H1 (cell line): ENCODE measurements around the gene RBM47. TPM values are rescaled to one million over a fixed set of nuclear protein-coding genes. Genes with fewer than 3 reads are reported as not detected.

Experiments
- CTCF ChIA-PET: fragments of 300-600 bp; sonication (Branson Sonifier 250); formaldehyde crosslinking; loops from one replicate; lab custom pipeline; 2021; ENCODE audit not compliant: partially characterized antibody; lab: Charles Lee
- POLR2A ChIA-PET: fragments of 300-600 bp; sonication (Branson Sonifier 250); formaldehyde crosslinking; loops from one replicate; lab custom pipeline; 2021; ENCODE audit warnings: inconsistent platforms; ENCODE audit not compliant: partially characterized antibody; lab: Charles Lee
- DNase-seq, 2 experiments: peaks; one replicate each; pipeline versions ENCODE4 v3.0.0 to v3.0.0-alpha.2; 2010 to 2022; ENCODE audit warnings: low spot score in 2 of 2, low read depth in 1 of 2, mixed read lengths in 1 of 2
- FAIRE-seq: peaks from 2 replicates; lab custom pipeline; 2011; peaks lifted over from hg19 to GRCh38; lab: Jason Lieb, UNC
- H2AFZ ChIP-seq: 2 replicates; pipeline ENCODE4 v1.8.1; 2012; ENCODE audit warnings: low read length, inconsistent platforms
- H2AK5ac ChIP-seq: 2 replicates; pipeline ENCODE4 v1.6.1; 2013; ENCODE audit warnings: low read depth, low read length
- H2BK120ac ChIP-seq: replicated peaks from 2 replicates; pipeline ENCODE3; 2013; ENCODE audit warnings: low read depth, low read length, inconsistent platforms
- H2BK12ac ChIP-seq: 2 replicates; pipeline ENCODE4 v1.6.1; 2013; ENCODE audit warnings: low read depth, low read length
- H2BK15ac ChIP-seq: 2 replicates; pipeline ENCODE4 v1.6.1; 2013; ENCODE audit warnings: low read length
- H2BK20ac ChIP-seq: 2 replicates; pipeline ENCODE4 v1.6.1; 2013; ENCODE audit warnings: low read length
- H2BK5ac ChIP-seq: 2 replicates; pipeline ENCODE4 v1.6.1; 2013; ENCODE audit warnings: low read depth, low read length
- H3K14ac ChIP-seq: 2 replicates; pipeline ENCODE4 v1.6.1; 2013; ENCODE audit warnings: inconsistent platforms; ENCODE audit not compliant: insufficient read length
- H3K18ac ChIP-seq: 2 replicates; pipeline ENCODE4 v1.6.1; 2013; ENCODE audit warnings: low read length; ENCODE audit errors: extremely low read depth
- H3K23ac ChIP-seq: 2 replicates; pipeline ENCODE4 v1.6.1; 2013; ENCODE audit warnings: inconsistent platforms; ENCODE audit not compliant: insufficient read length
- H3K23me2 ChIP-seq: 2 replicates; pipeline ENCODE4 v1.6.1; 2013; ENCODE audit warnings: low read depth, low read length
- H3K27ac ChIP-seq: 2 replicates; pipeline ENCODE4 v1.6.1; 2011; ENCODE audit warnings: low read depth, low read length, inconsistent platforms
- H3K27me3 ChIP-seq, 4 experiments: replicated peaks in 1 of 4; 1 replicate in 1 of 4; 2 replicates in 3 of 4; pipeline versions ENCODE4 v1.6.1 to v1.8.1; 2011 to 2013; ENCODE audit warnings: low read length in 3 of 4, mild to moderate bottlenecking in 3 of 4, inconsistent platforms in 2 of 4, mixed read lengths in 2 of 4, moderate library complexity in 1 of 4; ENCODE audit not compliant: control insufficient read depth in 3 of 4, insufficient read depth in 3 of 4; ENCODE audit errors: extremely low read depth in 1 of 4
- H3K36me3 ChIP-seq, 4 experiments: 2 replicates each; pipeline versions ENCODE4 v1.6.1 to v1.8.1; 2011 to 2013; ENCODE audit warnings: mild to moderate bottlenecking in 4 of 4, low read length in 3 of 4, moderate library complexity in 2 of 4, control low read depth in 1 of 4, inconsistent platforms in 1 of 4; ENCODE audit not compliant: insufficient read depth in 4 of 4, control insufficient read depth in 2 of 4
- H3K4ac ChIP-seq: replicated peaks from 2 replicates; pipeline ENCODE3; 2013; ENCODE audit warnings: low read length, low read depth, mixed read lengths, inconsistent platforms; ENCODE audit not compliant: insufficient read length
- H3K4me1 ChIP-seq, 4 experiments: replicated peaks in 1 of 4; 1 replicate in 1 of 4; 2 replicates in 3 of 4; pipeline versions ENCODE4 v1.6.1 to v1.8.1; 2011 to 2013; ENCODE audit warnings: low read length in 3 of 4, inconsistent platforms in 2 of 4, mixed read lengths in 1 of 4; ENCODE audit not compliant: insufficient read depth in 4 of 4, control insufficient read depth in 3 of 4
- H3K4me2 ChIP-seq, 2 experiments: 2 replicates each; pipeline versions ENCODE4 v1.6.1 to v1.8.1; 2011 to 2013; ENCODE audit warnings: low read depth in 2 of 2, low read length in 2 of 2, control low read depth in 1 of 2, inconsistent platforms in 1 of 2, mild to moderate bottlenecking in 1 of 2; ENCODE audit not compliant: insufficient read depth in 1 of 2
- H3K4me3 ChIP-seq, 4 experiments: fragments of 200-600, 300-600 bp in 1 of 4; sonication (generic), shearing (Covaris generic), sonication (Bioruptor Twin) in 1 of 4; 2 replicates each; pipeline versions ENCODE4 v1.5.1 to v1.8.1; 2011 to 2016; ENCODE audit warnings: low read length in 4 of 4, low read depth in 3 of 4, control low read depth in 2 of 4, inconsistent platforms in 2 of 4, mild to moderate bottlenecking in 2 of 4, mixed read lengths in 1 of 4, moderate library complexity in 1 of 4; ENCODE audit not compliant: insufficient read depth in 2 of 4; ENCODE audit errors: extremely low read depth in 1 of 4
- H3K56ac ChIP-seq: replicated peaks from 2 replicates; pipeline ENCODE3; 2013; ENCODE audit warnings: low read depth, mild to moderate bottlenecking, mixed read lengths, low read length, inconsistent platforms; ENCODE audit not compliant: insufficient read length
- H3K79me1 ChIP-seq: 2 replicates; pipeline ENCODE4 v1.6.1; 2013; ENCODE audit warnings: low read depth, low read length, control low read depth
- H3K79me2 ChIP-seq, 2 experiments: 2 replicates each; pipeline versions ENCODE4 v1.6.1 to v1.8.1; 2012 to 2013; ENCODE audit warnings: low read length in 2 of 2, mild to moderate bottlenecking in 2 of 2, inconsistent platforms in 1 of 2; ENCODE audit not compliant: insufficient read depth in 2 of 2, control insufficient read depth in 1 of 2
- H3K9ac ChIP-seq, 4 experiments: replicated peaks in 1 of 4; 1 replicate in 1 of 4; 2 replicates in 3 of 4; pipeline versions ENCODE4 v1.6.1 to v1.8.1; 2011 to 2013; ENCODE audit warnings: low read depth in 3 of 4, low read length in 3 of 4, control low read depth in 2 of 4, mild to moderate bottlenecking in 2 of 4, moderate library complexity in 2 of 4, inconsistent platforms in 1 of 4; ENCODE audit errors: extremely low read depth in 1 of 4
- H3K9me3 ChIP-seq, 2 experiments: 2 replicates each; pipeline versions ENCODE4 v1.6.1 to v1.8.1; 2012 to 2013; ENCODE audit warnings: mild to moderate bottlenecking in 2 of 2, moderate library complexity in 2 of 2, control low read depth in 1 of 2, inconsistent platforms in 1 of 2, low read depth in 1 of 2, low read length in 1 of 2, mixed read lengths in 1 of 2; ENCODE audit not compliant: insufficient read depth in 2 of 2
- H4K20me1 ChIP-seq, 2 experiments: replicated peaks in 1 of 2; 2 replicates each; pipeline versions ENCODE3 to v1.8.1; 2011 to 2013; ENCODE audit warnings: inconsistent platforms in 2 of 2, low read length in 2 of 2, mild to moderate bottlenecking in 1 of 2; ENCODE audit not compliant: insufficient read depth in 2 of 2, control insufficient read depth in 1 of 2
- H4K5ac ChIP-seq: 2 replicates; pipeline ENCODE4 v1.6.1; 2013; ENCODE audit warnings: low read length, low read depth, mixed read lengths, inconsistent platforms; ENCODE audit not compliant: insufficient read length
- H4K8ac ChIP-seq: 2 replicates; pipeline ENCODE4 v1.8.0; 2013; ENCODE audit warnings: mild to moderate bottlenecking, moderate library complexity, low read length, inconsistent platforms; ENCODE audit not compliant: insufficient read depth; ENCODE audit errors: extremely low read depth
- H4K91ac ChIP-seq: replicated peaks from 2 replicates; pipeline ENCODE3; 2013; ENCODE audit warnings: low read length, mixed read lengths, inconsistent platforms; ENCODE audit not compliant: insufficient read length
- BACH1 ChIP-seq: IDR thresholded peaks from 2 replicates; pipeline ENCODE4 v1.6.1; 2012; ENCODE audit warnings: low read length, improper control_type of control experiment
- CBX5 ChIP-seq: fragments of 300-800, 300-1000 bp; sonication (generic); IDR thresholded peaks from 2 replicates; pipeline ENCODE4 v1.7.1; 2016; ENCODE audit warnings: antibody characterized with exemption, low read length, low read depth
- CTBP2 ChIP-seq: IDR thresholded peaks from 2 replicates; pipeline ENCODE4 v1.7.0; 2011; ENCODE audit warnings: borderline replicate concordance, mild to moderate bottlenecking, moderate library complexity, mixed read lengths, low read length; ENCODE audit not compliant: insufficient read depth, insufficient read length
- EP300 ChIP-seq, 2 experiments: IDR thresholded peaks; 1 replicate in 1 of 2; 2 replicates in 1 of 2; pipeline ENCODE4 v1.6.1; 2011 to 2012; ENCODE audit warnings: low read depth in 2 of 2, low read length in 2 of 2, mild to moderate bottlenecking in 2 of 2, borderline replicate concordance in 1 of 2, inconsistent platforms in 1 of 2, moderate library complexity in 1 of 2
- HDAC2 ChIP-seq, 2 experiments: fragments of 300-600 bp in 1 of 2; sonication (generic) in 1 of 2; IDR thresholded peaks; 2 replicates each; pipeline ENCODE4 v1.6.1; 2011 to 2012; ENCODE audit warnings: low read depth in 2 of 2, low read length in 2 of 2, mild to moderate bottlenecking in 2 of 2, moderate library complexity in 2 of 2, borderline replicate concordance in 1 of 2, inconsistent platforms in 1 of 2
- RAD21 ChIP-seq, 2 experiments: IDR thresholded peaks in 1 of 2; conservative IDR thresholded peaks in 1 of 2; 2 replicates each; pipeline ENCODE4 v1.6.1; 2011; ENCODE audit warnings: low read depth in 2 of 2, low read length in 2 of 2, improper control_type of control experiment in 1 of 2, inconsistent platforms in 1 of 2, mild to moderate bottlenecking in 1 of 2, moderate library complexity in 1 of 2
- RXRA ChIP-seq: IDR thresholded peaks from 2 replicates; pipeline ENCODE4 v1.6.1; 2011; ENCODE audit warnings: low read depth, mild to moderate bottlenecking, low read length, moderate library complexity; ENCODE audit not compliant: insufficient read depth
- SP2 ChIP-seq: IDR thresholded peaks from 2 replicates; pipeline ENCODE4 v1.6.1; 2012; ENCODE audit warnings: mild to moderate bottlenecking, low read length, inconsistent platforms
- polyA plus RNA-seq, 7 experiments: library from polyadenylated mRNA; depleted of rRNA in 3 of 7; stranded (reverse) in 5 of 7; unstranded in 2 of 7; fragments of >200 nt in 5 of 7; fragments of 200-250 nt in 2 of 7; gene quantifications; 1 replicate in 5 of 7; 2 replicates in 1 of 7; 4 replicates in 1 of 7; pipeline versions ENCODE4 v1.2.1 to v1.2.3, GENCODE V29; 2011 to 2013; ENCODE audit warnings: missing spikeins in 2 of 7, mixed read lengths in 2 of 7
- total RNA-seq: library from RNA; stranded (reverse); fragmentation: NEBNext Ultra II Directional; extraction: Animal tissue kit (Norgen Biotek cat#: 25700); gene quantifications from 2 replicates; pipeline ENCODE4 v1.2.1, GENCODE V29; 2021

Gene RBM47
- total and polyA plus RNA-seq, 2 of the 8 experiments (the other 6 are each of a cell fraction or from before 2014, with no cell fraction given), result 42.8 to 78.9 TPM

- TF ChIP-seq CBX5 (no peak), SP2 (no peak), EP300 (IDR thresholded peaks at IDR 0.05; ENCODE audit: borderline replicate concordance in 1 of 2, low read depth in 2 of 2, low read length in 2 of 2) (no peak), CTBP2 (no peak), RXRA (no peak), BACH1 (no peak), HDAC2 (IDR thresholded peaks at IDR 0.05; ENCODE audit: borderline replicate concordance in 1 of 2, low read depth in 2 of 2, low read length in 2 of 2) (no peak), RAD21 (IDR thresholded peaks at IDR 0.05 in 1 of 2, conservative IDR thresholded peaks at IDR 0.05 in 1 of 2; ENCODE audit: low read depth in 2 of 2, low read length in 2 of 2) (no peak)
- TF ChIP-seq, all 59 proteins: peak for 0
- no peaks in the 10 kb centered on the region for H3K79me1 ChIP-seq
- no peak overlapping the region for H3K4me2 ChIP-seq
- peaks cover 0 to 2% of the 10 kb centered on the region in 2 experiments for H4K20me1 ChIP-seq
- no peak overlapping the region for H2BK15ac ChIP-seq
- no peak overlapping the region for H2BK20ac ChIP-seq
- H3K4me1 ChIP-seq, result no peaks in the 10 kb centered on the region; a peak in 1 of 7 replicates
- H4K8ac ChIP-seq, result no peak overlapping the region
- H3K27ac ChIP-seq, result no peak overlapping the region
- H3K9me3 ChIP-seq, result no peaks in the 10 kb centered on the region
- no peak overlapping the region for H3K4me3 ChIP-seq
- H3K18ac ChIP-seq, result no peak overlapping the region
- FAIRE-seq, result peak; percentile 24
- POLR2A ChIA-PET, result no interaction called here
- H3K79me2 ChIP-seq, result peaks cover 0 to 50% of the 10 kb centered on the region in 2 experiments; a peak in 2 of 4 replicates
- H4K91ac ChIP-seq, result no peak overlapping the region
- H4K5ac ChIP-seq, result no peak overlapping the region
- H2AK5ac ChIP-seq, result no peak overlapping the region
- H3K23ac ChIP-seq, result no peak overlapping the region
- no peak overlapping the region for H3K4ac ChIP-seq
- H2BK120ac ChIP-seq, result no peak overlapping the region
- no peak overlapping the region for H3K9ac ChIP-seq
- no peak overlapping the region for H2AFZ ChIP-seq
- H3K36me3 ChIP-seq, result no peaks in the 10 kb centered on the region; a peak in 1 of 8 replicates
- CTCF ChIA-PET, result no interaction called here
- H3K27me3 ChIP-seq, result no peaks in the 10 kb centered on the region
- no peak overlapping the region for H3K56ac ChIP-seq
- no peak for DNase-seq
- H2BK12ac ChIP-seq, result no peak overlapping the region
- H2BK5ac ChIP-seq, result no peak overlapping the region
- H3K23me2 ChIP-seq, result no peaks in the 10 kb centered on the region
- no peak overlapping the region for H3K14ac ChIP-seq
Observed at GRCh38 chr4:40489961-40490360, 139.7 kb downstream of the RBM47 start.
